PC-9 (cell line): ENCODE results near the gene SENP8.

Source experiments
- EZH2 ChIP-seq: fragments of 200-600 bp; sonication (generic); IDR thresholded peaks from 2 replicates; pipeline ENCODE4 v1.8.0; 2017; ENCODE audit warnings: antibody characterized with exemption, low read depth
- TF ChIP-seq, protein P1 (sequence below): fragments of 200-600 bp; sonication (generic); conservative IDR thresholded peaks from 2 replicates; pipeline ENCODE4 v1.6.1; 2017; ENCODE audit warnings: mixed run types, antibody characterized with exemption, mild to moderate bottlenecking, moderate library complexity

DNA sequence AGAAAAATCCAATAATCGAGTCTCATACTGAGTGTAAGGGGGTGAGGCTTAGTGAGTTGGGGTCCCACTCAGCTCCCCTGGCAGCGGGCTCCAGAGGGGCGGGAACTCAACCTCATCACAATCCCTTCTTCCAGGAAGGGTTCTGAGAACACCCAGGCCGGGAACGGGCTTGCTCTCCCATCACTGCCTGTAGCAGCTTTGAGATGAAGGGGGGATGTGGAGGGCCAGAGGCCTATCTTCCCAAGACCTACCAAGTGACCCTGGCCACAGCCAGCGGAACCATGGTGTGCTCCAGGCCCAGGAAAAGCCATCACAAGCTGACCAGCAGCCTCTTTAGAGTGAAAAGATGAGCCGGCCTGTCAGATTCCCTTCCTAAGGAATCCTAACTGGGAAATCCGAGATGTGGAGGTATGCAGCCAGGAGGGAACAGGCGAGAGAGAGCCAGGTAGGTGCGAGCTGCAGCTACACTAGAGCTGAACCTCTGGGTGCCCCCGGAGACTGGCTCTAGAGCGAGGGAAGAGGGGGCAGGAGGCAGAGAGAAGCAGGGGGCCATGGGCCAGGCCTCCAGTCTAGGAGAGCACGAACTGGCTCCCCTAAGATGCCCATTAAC, 60.9 kb downstream of the SENP8 start:
- TF ChIP-seq, protein P1, sequence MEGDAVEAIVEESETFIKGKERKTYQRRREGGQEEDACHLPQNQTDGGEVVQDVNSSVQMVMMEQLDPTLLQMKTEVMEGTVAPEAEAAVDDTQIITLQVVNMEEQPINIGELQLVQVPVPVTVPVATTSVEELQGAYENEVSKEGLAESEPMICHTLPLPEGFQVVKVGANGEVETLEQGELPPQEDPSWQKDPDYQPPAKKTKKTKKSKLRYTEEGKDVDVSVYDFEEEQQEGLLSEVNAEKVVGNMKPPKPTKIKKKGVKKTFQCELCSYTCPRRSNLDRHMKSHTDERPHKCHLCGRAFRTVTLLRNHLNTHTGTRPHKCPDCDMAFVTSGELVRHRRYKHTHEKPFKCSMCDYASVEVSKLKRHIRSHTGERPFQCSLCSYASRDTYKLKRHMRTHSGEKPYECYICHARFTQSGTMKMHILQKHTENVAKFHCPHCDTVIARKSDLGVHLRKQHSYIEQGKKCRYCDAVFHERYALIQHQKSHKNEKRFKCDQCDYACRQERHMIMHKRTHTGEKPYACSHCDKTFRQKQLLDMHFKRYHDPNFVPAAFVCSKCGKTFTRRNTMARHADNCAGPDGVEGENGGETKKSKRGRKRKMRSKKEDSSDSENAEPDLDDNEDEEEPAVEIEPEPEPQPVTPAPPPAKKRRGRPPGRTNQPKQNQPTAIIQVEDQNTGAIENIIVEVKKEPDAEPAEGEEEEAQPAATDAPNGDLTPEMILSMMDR = no peak
- no peak for TF ChIP-seq EZH2
